Retinal pigment epithelial cell (primary cell): Measurements from ENCODE around the gene EVA1A.

ENCODE experiments used
- DNase-seq: peaks from one replicate; pipeline ENCODE4 v3.0.0-alpha.2; 2010; ENCODE audit warnings: low read depth
- H3K4me3 ChIP-seq: 2 replicates; pipeline ENCODE4 v1.5.1; 2011; ENCODE audit warnings: mild to moderate bottlenecking, low read length, control low read depth, moderate library complexity
- CTCF ChIP-seq: conservative IDR thresholded peaks from 2 replicates; pipeline ENCODE4 v1.5.1; 2011; ENCODE audit warnings: low read depth, low read length, control low read depth, inconsistent platforms

The EVA1A gene

GRCh38 chr2:75459565-75460310, 101.0 kb downstream of the EVA1A start:
- peak; percentile 55 for DNase-seq
- no peak for TF ChIP-seq CTCF
- no peak overlapping the region for H3K4me3 ChIP-seq

- DNase-seq = no peak
- H3K4me3 ChIP-seq = no peak overlapping the region
- no peak for TF ChIP-seq CTCF
Observed at GRCh38 chr2:75458201-75458600, 102.5 kb downstream of the EVA1A start.

GRCh38 chr2:75456825-75457224, 103.9 kb downstream of the EVA1A start:
- TF ChIP-seq CTCF = no peak
- no peak for DNase-seq
- no peak overlapping the region for H3K4me3 ChIP-seq

GRCh38 chr2:75456111-75456510, 104.6 kb downstream of the EVA1A start:
- DNase-seq = no peak
- H3K4me3 ChIP-seq = no peak overlapping the region
- TF ChIP-seq CTCF = no peak

GRCh38 chr2:75454241-75454620, 106.5 kb downstream of the EVA1A start:
- TF ChIP-seq CTCF = no peak
- H3K4me3 ChIP-seq = no peak overlapping the region
- no peak for DNase-seq

- H3K4me3 ChIP-seq = no peak overlapping the region
- TF ChIP-seq CTCF = no peak
- no peak for DNase-seq
Observed at GRCh38 chr2:75453384-75454240, 107.1 kb downstream of the EVA1A start.

- no peak for TF ChIP-seq CTCF
- no peak overlapping the region for H3K4me3 ChIP-seq
- DNase-seq = no peak
Observed at GRCh38 chr2:75450068-75450467, 110.7 kb downstream of the EVA1A start.
